K562 (cell line): Measurements from ENCODE around the gene PCLAF. TPM values are rescaled to one million over a fixed set of nuclear protein-coding genes. Genes with fewer than 3 reads are reported as not detected.
A peak's percentile ranks its signal among the peaks of the same experiment; 100 is the strongest.

Source experiments
- CEBPG ChIP-seq, 3 experiments: fragments of 200-800 bp in 1 of 3; sonication (Bioruptor generic) in 1 of 3; sonication (generic) in 1 of 3; formaldehyde crosslinking in 1 of 3; IDR thresholded peaks in 2 of 3; conservative IDR thresholded peaks in 1 of 3; 2 replicates each; pipeline versions ENCODE4 v1.6.1 to v1.8.0; 2016 to 2022; ENCODE audit warnings: missing compliant biosample characterization in 2 of 3, missing genetic modification characterization in 2 of 3, mild to moderate bottlenecking in 1 of 3, missing genetic modification reagents in 1 of 3
- ESRRB ChIP-seq: fragments of 250-450 bp; sonication (Bioruptor Pico); IDR thresholded peaks from 2 replicates; pipeline ENCODE4 v1.5.0; 2020; ENCODE audit warnings: mild to moderate bottlenecking, moderate library complexity, borderline replicate concordance
- HEY1 ChIP-seq: fragments of 250-450 bp; sonication (Bioruptor Pico); IDR thresholded peaks from 2 replicates; pipeline ENCODE4 v1.5.0; 2020; ENCODE audit warnings: mild to moderate bottlenecking, moderate library complexity, borderline replicate concordance
- MIER1 ChIP-seq: fragments of 450-650 bp; IDR thresholded peaks from 2 replicates; pipeline ENCODE4 v1.6.1; 2016; ENCODE audit warnings: antibody characterized with exemption, mild to moderate bottlenecking, low read depth
- MLLT1 ChIP-seq, 2 experiments: fragments of 450-650 bp; IDR thresholded peaks; 2 replicates each; pipeline ENCODE4 v1.6.1; 2016
- NFE2L1 ChIP-seq: fragments of 450-650 bp; IDR thresholded peaks from 2 replicates; pipeline ENCODE4 v1.6.1; 2016; ENCODE audit warnings: missing genetic modification characterization, low read depth, mild to moderate bottlenecking, missing compliant biosample characterization, moderate library complexity, borderline replicate concordance
- POLR3A ChIP-seq: IDR thresholded peaks from 2 replicates; pipeline ENCODE4 v1.6.1; 2011; ENCODE audit warnings: borderline replicate concordance, mild to moderate bottlenecking, moderate library complexity; ENCODE audit not compliant: insufficient read length, insufficient read depth; ENCODE audit errors: extremely low read depth
- PRDM10 ChIP-seq: fragments of 450-650 bp; IDR thresholded peaks from 2 replicates; pipeline ENCODE4 v1.6.1; 2018; ENCODE audit not compliant: partially characterized antibody
- SMARCB1 ChIP-seq: IDR thresholded peaks from 2 replicates; pipeline ENCODE4 v1.6.1; 2011; ENCODE audit warnings: improper control_type of control experiment, low read depth; ENCODE audit not compliant: insufficient read length
- SMARCC2 ChIP-seq: fragments of 450-650 bp; IDR thresholded peaks from 2 replicates; pipeline ENCODE4 v1.6.1; 2017; ENCODE audit warnings: antibody characterized with exemption, moderate library complexity, mild to moderate bottlenecking, low read depth
- SREBF1 ChIP-seq: fragments of 150-350 bp; IDR thresholded peaks from 2 replicates; pipeline ENCODE4 v1.6.1; 2014; ENCODE audit warnings: antibody characterized with exemption, low read depth, low read length, borderline replicate concordance
- STAT5A ChIP-seq: IDR thresholded peaks from 2 replicates; pipeline ENCODE4 v1.6.1; 2012; ENCODE audit warnings: low read length, inconsistent platforms, borderline replicate concordance
- TAL1 ChIP-seq: fragments of 450-650 bp; IDR thresholded peaks from 2 replicates; pipeline ENCODE4 v1.6.1; 2016; ENCODE audit warnings: mild to moderate bottlenecking
- ZNF134 ChIP-seq: fragments of 250-450 bp; sonication (Bioruptor Pico); conservative IDR thresholded peaks from 2 replicates; pipeline ENCODE4 v1.4.0; 2020
- ZNF253 ChIP-seq: fragments of 250-450 bp; sonication (Bioruptor Pico); conservative IDR thresholded peaks from 2 replicates; pipeline ENCODE4 v1.6.1; 2021; ENCODE audit warnings: mild to moderate bottlenecking
- ZNF609 ChIP-seq: sonication (generic); formaldehyde crosslinking; IDR thresholded peaks from 2 replicates; pipeline ENCODE4 v1.8.1; 2023; ENCODE audit warnings: missing genetic modification reagents, mild to moderate bottlenecking, borderline replicate concordance
- ZNF830 ChIP-seq: fragments of 250-450 bp; sonication (Bioruptor Pico); IDR thresholded peaks from 2 replicates; pipeline ENCODE4 v1.5.0; 2021; ENCODE audit warnings: mild to moderate bottlenecking
- polyA plus RNA-seq, 8 experiments: library from polyadenylated mRNA; depleted of rRNA in 4 of 8; stranded (reverse) in 5 of 8; unstranded in 3 of 8; fragments of >200 nt; fragmentation: Nextera tagmentation in 2 of 8; fragmentation: Illumina TruSeq in 1 of 8; extraction: Ambion mirVana in 2 of 8; extraction: Trizol in 1 of 8; gene quantifications; 2 replicates each; pipeline versions ENCODE4 v1.2.1 to v1.2.3, GENCODE V29; 2011 to 2014; ENCODE audit warnings: inconsistent platforms in 1 of 8, missing spikeins in 1 of 8
- total RNA-seq, 7 experiments: library from RNA; depleted of rRNA in 6 of 7; stranded (reverse); fragments of >200 nt in 6 of 7; fragmentation: Illumina TruSeq in 2 of 7; extraction: Trizol in 2 of 7; gene quantifications; 2 replicates each; pipeline versions ENCODE4 v1.2.1 to v1.2.3, GENCODE V29; 2011 to 2021; ENCODE audit warnings: low replicate concordance in 1 of 7

Gene PCLAF
- total and polyA plus RNA-seq, 9 of the 15 experiments (the other 6 are each of a cell fraction or from before 2014, with no cell fraction given), result 112 to 881 (median 360) TPM

GRCh38 chr15:64381000-64381751, at the start of gene PCLAF (continued):
- TF ChIP-seq STAT5A (no peak), SMARCB1 (no peak), SMARCC2 (peak; percentile 53; the same call in 1 of the 2 replicates), PRDM10 (peak; percentile 69), SREBF1 (no peak), NFE2L1 (tag) (no peak), MLLT1 (IDR thresholded peaks at IDR 0.05) (no peak; a peak in 1 of 4 replicates), HEY1 (CRISPR knock-in tag) (no peak), ZNF253 (CRISPR knock-in tag) (no peak), ZNF830 (no peak), TAL1 (no peak), ZNF609 (CRISPR knock-in tag) (no peak), ESRRB (CRISPR knock-in tag) (no peak), POLR3A (no peak), CEBPG (CRISPR knock-in tag; IDR thresholded peaks at IDR 0.05) (no peak), CEBPG (tag; conservative IDR thresholded peaks at IDR 0.05 in 1 of 2, IDR thresholded peaks at IDR 0.05 in 1 of 2) (no peak), MIER1 (no peak), ZNF134 (no peak)
